HG03045 (cell line): ENCODE data around the gene AGR2.
"Not testable (repeated sequence)": the region's sequence is repeated elsewhere in the genome, so short reads cannot be mapped to it uniquely, and the experiment has no call there.

Experiments
- ATAC-seq: cut with Tn5 transposase; IDR thresholded peaks from one replicate; pipeline ENCODE4 v1.9.1; 2021; ENCODE audit warnings: mild to moderate bottlenecking, moderate library complexity; ENCODE audit not compliant: unreplicated experiment

The AGR2 gene

DNA sequence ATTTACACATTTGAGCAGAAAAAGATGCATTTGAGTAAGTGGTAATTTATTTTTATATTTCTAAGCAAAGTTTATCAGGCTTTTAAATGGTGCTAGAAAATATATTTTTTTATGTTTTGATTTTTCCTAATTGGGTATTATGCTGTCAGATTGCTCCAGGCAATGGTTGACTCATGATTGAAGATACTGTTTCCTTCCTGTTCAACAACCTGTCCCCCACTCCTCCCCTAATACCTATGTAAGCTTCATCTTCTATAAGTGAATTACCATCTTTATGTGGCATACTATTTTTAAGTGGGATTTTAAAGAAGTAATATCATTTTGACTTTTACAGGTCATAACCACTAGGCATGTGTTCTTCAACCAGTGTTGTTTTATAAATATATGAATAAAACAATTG lies 29.8 kb downstream of the AGR2 start:
- ATAC-seq: no peak

DNA sequence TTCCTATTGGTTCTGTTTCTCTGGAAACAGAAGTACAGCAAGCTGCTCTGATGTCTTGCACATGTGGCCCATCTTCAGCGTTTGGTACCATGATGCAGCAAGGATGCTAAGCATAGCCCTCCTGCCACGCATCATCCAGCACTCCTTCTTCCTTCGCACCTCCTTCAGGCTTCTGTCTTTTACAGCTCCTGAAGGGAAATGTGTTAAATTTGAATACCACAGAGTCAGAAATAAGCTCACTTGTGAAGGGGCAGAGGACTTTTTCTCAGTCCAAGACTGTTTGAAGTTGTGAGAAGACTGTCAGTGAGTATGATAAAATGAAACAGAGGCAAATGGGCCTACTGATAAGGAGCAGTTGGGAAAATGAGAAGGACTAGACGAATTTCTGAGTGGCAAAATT lies 30.5 kb downstream of the AGR2 start:
- no peak for ATAC-seq

GRCh38 chr7:16773884-16774283 lies 30.9 kb downstream of the AGR2 start:
- no peak for ATAC-seq

GRCh38 chr7:16773326-16773725 lies 31.5 kb downstream of the AGR2 start:
- ATAC-seq: no peak

DNA sequence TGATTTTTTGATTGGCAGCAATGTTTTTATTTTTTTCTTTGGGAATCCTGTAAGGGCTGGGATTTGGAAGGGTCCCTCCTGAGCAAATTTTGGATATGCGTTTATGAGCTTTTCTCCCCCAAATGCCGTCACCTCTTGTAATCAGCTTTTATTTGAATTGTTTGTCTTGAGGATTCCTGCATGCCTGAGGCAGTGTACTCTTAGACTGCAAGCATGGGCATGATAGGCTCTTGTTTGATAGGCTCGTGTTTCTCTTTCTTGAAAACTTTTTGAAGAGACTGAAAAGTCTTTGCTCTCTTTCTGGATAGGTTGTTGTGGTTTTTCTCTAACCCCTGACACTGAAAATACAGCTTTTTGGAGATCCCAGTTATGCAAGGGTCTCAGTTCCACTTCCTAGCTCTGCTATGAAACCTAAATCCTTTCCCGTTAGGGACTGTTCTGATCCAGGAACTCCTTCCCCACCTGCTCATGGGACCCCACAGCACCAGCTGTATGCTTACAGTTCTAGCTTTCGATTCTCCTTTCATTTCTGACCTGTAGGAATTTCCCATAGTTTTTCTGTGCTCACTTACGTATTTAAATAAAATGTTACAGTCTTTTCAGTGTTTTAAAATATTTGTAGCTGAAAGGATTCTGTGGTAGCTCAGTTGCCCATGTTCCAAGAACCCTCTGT lies 34.0 kb downstream of the AGR2 start:
- no peak for ATAC-seq

GRCh38 chr7:16769994-16770393 lies 34.8 kb downstream of the AGR2 start:
- ATAC-seq: not testable (repeated sequence)

GRCh38 chr7:16765436-16765859 lies 39.4 kb downstream of the AGR2 start:
- ATAC-seq: no peak

DNA sequence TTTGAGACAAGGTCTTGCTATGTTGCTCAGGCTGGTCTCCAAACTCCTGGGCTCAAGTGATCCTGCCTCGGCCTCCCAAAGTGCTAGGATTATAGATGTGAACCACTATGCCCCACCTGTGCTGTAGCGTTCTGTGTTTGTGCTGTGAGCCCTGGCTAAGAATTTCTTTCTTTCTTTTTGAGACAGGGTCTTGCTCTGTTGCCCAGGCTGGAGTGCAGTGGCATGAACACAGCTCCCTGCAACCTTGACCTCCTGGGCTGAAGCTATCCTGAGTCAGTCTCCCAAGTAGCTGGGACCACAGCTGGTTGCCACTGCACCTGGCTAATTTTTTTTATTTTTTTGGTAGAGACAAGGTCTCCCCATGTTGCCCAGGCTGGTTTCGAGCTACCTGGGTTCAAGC lies 39.9 kb downstream of the AGR2 start:
- no peak for ATAC-seq

DNA sequence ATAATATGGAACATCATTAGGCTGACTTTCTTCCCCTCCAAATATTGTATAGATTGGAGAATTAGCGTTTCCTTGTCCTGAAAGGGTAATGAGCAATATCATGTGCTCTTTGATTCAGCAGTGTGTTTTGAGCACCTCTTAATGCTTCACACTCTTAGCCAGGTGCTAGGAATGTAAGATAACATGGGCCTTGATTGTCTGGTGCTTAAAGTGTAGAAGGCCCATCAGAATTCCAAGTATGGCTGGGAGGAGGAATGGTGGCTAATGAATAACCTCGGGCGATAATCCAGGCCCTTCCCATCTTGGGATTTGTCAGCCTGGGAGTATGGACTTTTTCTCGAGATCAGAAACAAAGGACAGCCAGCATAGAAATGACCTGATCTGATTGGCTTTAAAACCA lies 42.6 kb downstream of the AGR2 start:
- no peak for ATAC-seq

DNA sequence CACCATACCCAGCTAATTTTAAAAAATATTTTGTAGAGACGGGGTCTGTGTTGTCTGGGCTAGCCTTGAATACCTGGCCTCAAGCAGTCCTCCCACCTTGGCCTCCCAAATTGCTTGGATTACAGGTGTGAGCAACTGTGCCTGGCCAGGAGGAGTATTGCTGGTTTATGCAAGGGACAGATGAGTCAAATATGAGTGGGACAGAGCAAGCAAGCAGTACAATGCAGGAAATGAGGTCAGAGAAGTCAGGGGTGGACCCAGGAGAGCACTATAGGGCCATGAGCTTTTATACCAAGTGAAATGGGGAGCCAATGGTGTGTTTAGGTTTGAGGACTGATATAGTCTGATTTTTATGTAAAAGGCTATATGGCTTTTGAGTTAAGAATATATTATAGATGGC lies 45.0 kb downstream of the AGR2 start:
- ATAC-seq: no peak

- no peak for ATAC-seq
Observed at GRCh38 chr7:16758631-16759611, 45.9 kb downstream of the AGR2 start.

DNA sequence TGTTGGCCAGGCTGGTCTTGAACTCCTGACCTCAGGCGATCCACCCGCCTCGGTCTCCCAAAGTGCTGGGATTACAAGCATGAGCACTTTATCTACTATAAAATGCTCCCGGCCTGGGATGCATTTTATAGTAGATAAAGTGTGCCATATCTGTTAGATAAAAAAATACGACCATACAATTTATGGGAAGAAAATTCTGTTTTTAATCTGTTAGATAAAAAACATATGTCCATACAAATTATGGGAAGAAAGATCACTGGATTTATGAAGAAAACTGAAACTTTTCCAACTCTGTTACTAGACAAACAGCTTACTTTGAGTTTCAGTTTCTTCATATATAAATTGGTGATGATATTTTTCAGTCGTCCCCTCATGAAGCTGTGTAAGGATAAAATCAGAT lies 46.8 kb downstream of the AGR2 start:
- no peak for ATAC-seq

- no peak for ATAC-seq
Observed at GRCh38 chr7:16755397-16755796, 49.4 kb downstream of the AGR2 start.

- no peak for ATAC-seq
Observed at GRCh38 chr7:16754856-16755317, 49.9 kb downstream of the AGR2 start.

- ATAC-seq: peak; percentile 16
Observed at GRCh38 chr7:16753932-16754855, 50.6 kb downstream of the AGR2 start.

GRCh38 chr7:16753102-16753931 lies 51.5 kb downstream of the AGR2 start, which contains the start of gene TSPAN13:
TSPAN13 (plus strand) TSS chr7:16753755; CDS start chr7:16753968, 213 bp downstream.
- ATAC-seq: peak; percentile 89

DNA sequence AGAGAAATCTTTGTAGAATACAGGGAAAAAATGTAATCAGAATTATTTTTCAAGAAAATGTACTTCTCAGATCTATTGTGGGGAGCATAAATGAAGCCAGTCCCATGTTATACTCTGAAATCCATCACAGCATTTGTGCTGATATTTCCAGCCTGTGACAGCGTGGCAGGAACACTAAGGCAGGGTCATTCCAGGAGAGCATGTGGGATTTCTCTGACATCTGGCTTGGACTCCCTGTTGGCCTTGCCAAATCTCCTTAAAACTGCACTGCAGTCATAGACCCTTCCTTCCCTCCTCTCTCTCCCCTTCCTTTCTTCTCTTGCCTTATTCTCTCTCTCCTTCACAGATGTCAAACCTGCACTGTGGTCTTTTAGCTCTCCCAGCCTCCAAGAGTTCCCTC lies 57.7 kb downstream of the AGR2 start:
- ATAC-seq: no peak

GRCh38 chr7:16745645-16746044 lies 59.2 kb downstream of the AGR2 start:
- no peak for ATAC-seq

DNA sequence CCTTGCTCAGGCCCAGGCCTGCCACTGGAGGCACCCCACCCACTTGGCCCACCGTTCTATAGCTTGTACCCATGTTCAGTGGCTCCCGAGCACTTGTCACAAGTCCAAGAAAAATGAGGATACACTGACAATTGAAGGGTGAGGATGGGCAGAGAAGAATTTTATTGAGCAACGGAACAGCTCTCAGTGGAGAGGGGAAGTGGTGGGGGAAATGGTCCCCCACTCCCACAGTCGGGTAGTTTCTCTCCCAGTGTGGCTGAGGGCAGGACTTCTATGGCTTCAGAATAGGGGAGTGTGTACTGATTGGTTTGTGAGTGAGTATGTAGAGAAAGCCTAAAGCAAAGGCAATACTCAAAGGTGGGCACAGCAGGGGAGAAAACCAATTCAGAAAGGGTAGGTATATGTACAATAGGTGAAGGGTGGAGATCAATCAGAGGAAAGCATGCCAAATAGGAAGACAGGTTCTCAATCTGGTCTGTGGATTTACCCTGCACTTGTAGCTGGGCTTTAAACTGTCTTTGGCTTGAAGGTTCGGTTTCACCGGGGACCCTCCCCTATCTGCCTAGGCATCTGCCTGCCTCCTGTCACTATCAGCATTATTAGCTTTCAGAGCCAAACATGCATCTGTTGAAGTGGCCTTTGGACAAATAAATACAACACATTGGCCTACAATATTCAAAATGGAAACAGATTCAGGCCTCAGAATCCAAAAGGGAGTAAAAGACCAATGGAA lies 60.1 kb downstream of the AGR2 start:
- no peak for ATAC-seq
